Natural killer cell (primary cell): ENCODE measurements around the gene PRDM10. TPM values are rescaled to one million over a fixed set of nuclear protein-coding genes. Genes with fewer than 3 reads are reported as not detected.
"Not testable (repeated sequence)": the region's sequence is repeated elsewhere in the genome, so short reads cannot be mapped to it uniquely, and the experiment has no call there.

ENCODE experiments used
- ATAC-seq, 3 donors: fragments of 150-1000 bp in 2 of 3; fragments of 200-7000 bp in 1 of 3; cut with Tn5 transposase; 1 replicate in 1 of 3; 2 replicates in 2 of 3; pipeline ENCODE4 v1.10.0; 2021; ENCODE audit warnings: mild to moderate bottlenecking in 2 of 3, moderate library complexity in 2 of 3
- DNase-seq, 2 donors: peaks; one replicate each; pipeline versions ENCODE4 v3.0.0 to v3.0.0-alpha.2; 2013 to 2021; ENCODE audit warnings: mixed read lengths in 1 of 2
- H3K27ac ChIP-seq: one replicate; pipeline ENCODE4 v1.5.1; 2013; ENCODE audit warnings: mild to moderate bottlenecking, low read length
- H3K27me3 ChIP-seq: one replicate; pipeline ENCODE4 v1.6.1; 2013; ENCODE audit warnings: low read length; ENCODE audit not compliant: control insufficient read depth, insufficient read depth
- H3K36me3 ChIP-seq: one replicate; pipeline ENCODE4 v1.6.1; 2013; ENCODE audit warnings: low read length; ENCODE audit not compliant: control insufficient read depth, insufficient read depth
- H3K4me1 ChIP-seq: one replicate; pipeline ENCODE4 v1.6.1; 2013; ENCODE audit warnings: low read length; ENCODE audit not compliant: control insufficient read depth, insufficient read depth
- H3K4me3 ChIP-seq: one replicate; pipeline ENCODE4 v1.5.1; 2013; ENCODE audit warnings: low read length
- H3K9me3 ChIP-seq: one replicate; pipeline ENCODE4 v1.6.1; 2013; ENCODE audit warnings: low read length; ENCODE audit not compliant: control insufficient read depth, insufficient read depth
- H3K27ac Mint-ChIP-seq, 2 donors: one replicate each; pipeline ENCODE4 v1.8.0; 2022; ENCODE audit warnings: mild to moderate bottlenecking in 2 of 2, mixed read lengths in 2 of 2, moderate library complexity in 1 of 2
- H3K27me3 Mint-ChIP-seq, 2 donors: one replicate each; pipeline ENCODE4 v1.8.0; 2022; ENCODE audit warnings: low read depth in 2 of 2, mixed read lengths in 2 of 2
- H3K36me3 Mint-ChIP-seq: one replicate; pipeline ENCODE4 v1.8.0; 2022; ENCODE audit warnings: mixed read lengths
- H3K4me1 Mint-ChIP-seq, 2 donors: one replicate each; pipeline ENCODE4 v1.8.0; 2022; ENCODE audit warnings: mixed read lengths in 2 of 2
- H3K4me3 Mint-ChIP-seq: one replicate; pipeline ENCODE4 v1.8.0; 2022; ENCODE audit warnings: mild to moderate bottlenecking, moderate library complexity, mixed read lengths
- H3K9me3 Mint-ChIP-seq, 2 donors: one replicate each; pipeline ENCODE4 v1.8.0; 2022; ENCODE audit warnings: mixed read lengths in 2 of 2
- WGBS: methylation state at CpG from one replicate; pipeline ENCODE4 v1.1.7; 2013; ENCODE audit warnings: missing lambda C conversion rate; ENCODE audit not compliant: insufficient coverage; 5-methylcytosine and 5-hydroxymethylcytosine counted together
- intact Hi-C: fragments of 100-400 bp; cut with micrococcal nuclease; formaldehyde crosslinking; loops from one replicate; pipeline ENCODE4 v1.14.2; 2022
- total RNA-seq, 4 donors: library from RNA; stranded (reverse); fragments of 120-200 nt in 1 of 4; gene quantifications; one replicate each; pipeline versions ENCODE4 v1.2.3 to v1.2.4, GENCODE V29; 2013 to 2022
- TF ChIP-seq, protein P1 (sequence below): fragments of 200-600 bp; IDR thresholded peaks from one replicate; pipeline ENCODE4 v1.8.0; 2022; ENCODE audit warnings: antibody characterized with exemption

Gene PRDM10
- total RNA-seq, 3 donors from 2014 or later (not counting 1 experiment from before 2014, with no cell fraction given) = 10.3 to 13.1 (median 12.5) TPM

DNA sequence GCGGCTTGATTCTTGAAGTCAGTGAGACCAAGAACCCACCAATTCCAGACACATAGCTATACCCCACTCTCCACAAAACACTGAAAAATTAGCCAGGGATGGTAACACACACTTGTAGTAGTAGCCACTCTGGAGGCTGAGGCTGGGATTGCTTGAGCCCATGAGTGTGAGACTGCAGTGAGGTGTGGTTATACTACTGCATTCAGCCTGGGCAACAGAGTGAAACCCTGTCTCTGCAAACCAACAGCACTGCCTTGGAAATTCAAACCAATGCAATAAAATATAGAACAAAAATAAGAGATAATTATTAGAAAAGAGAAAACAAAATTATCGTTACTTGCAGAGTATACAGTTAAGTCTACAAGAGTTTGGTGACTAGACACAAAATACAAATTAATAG, 20.2 kb upstream of the PRDM10 start:
- no peaks in the 10 kb centered on the region for H3K27me3 ChIP-seq
- no peaks in the 10 kb centered on the region for H3K36me3 ChIP-seq
- ATAC-seq (no peak), DNase-seq (no peak)
- Mint-ChIP-seq H3K36me3 (no peaks in the 10 kb centered on the region), H3K9me3 (no peaks in the 10 kb centered on the region), H3K27me3 (peaks cover 3 to 14% of the 10 kb centered on the region in 2 donors), H3K27ac (no peak overlapping the region), H3K4me3 (no peak overlapping the region), H3K4me1 (no peaks in the 10 kb centered on the region)
- H3K27ac ChIP-seq = no peak overlapping the region
- intact Hi-C loops = no loop called here
- H3K4me3 ChIP-seq = no peak overlapping the region
- no CpG with 5 or more reads among the region's 2 CpGs for WGBS
- H3K4me1 ChIP-seq = no peaks in the 10 kb centered on the region
- H3K9me3 ChIP-seq = no peaks in the 10 kb centered on the region
- TF ChIP-seq, protein P1, sequence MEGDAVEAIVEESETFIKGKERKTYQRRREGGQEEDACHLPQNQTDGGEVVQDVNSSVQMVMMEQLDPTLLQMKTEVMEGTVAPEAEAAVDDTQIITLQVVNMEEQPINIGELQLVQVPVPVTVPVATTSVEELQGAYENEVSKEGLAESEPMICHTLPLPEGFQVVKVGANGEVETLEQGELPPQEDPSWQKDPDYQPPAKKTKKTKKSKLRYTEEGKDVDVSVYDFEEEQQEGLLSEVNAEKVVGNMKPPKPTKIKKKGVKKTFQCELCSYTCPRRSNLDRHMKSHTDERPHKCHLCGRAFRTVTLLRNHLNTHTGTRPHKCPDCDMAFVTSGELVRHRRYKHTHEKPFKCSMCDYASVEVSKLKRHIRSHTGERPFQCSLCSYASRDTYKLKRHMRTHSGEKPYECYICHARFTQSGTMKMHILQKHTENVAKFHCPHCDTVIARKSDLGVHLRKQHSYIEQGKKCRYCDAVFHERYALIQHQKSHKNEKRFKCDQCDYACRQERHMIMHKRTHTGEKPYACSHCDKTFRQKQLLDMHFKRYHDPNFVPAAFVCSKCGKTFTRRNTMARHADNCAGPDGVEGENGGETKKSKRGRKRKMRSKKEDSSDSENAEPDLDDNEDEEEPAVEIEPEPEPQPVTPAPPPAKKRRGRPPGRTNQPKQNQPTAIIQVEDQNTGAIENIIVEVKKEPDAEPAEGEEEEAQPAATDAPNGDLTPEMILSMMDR = no peak

DNA sequence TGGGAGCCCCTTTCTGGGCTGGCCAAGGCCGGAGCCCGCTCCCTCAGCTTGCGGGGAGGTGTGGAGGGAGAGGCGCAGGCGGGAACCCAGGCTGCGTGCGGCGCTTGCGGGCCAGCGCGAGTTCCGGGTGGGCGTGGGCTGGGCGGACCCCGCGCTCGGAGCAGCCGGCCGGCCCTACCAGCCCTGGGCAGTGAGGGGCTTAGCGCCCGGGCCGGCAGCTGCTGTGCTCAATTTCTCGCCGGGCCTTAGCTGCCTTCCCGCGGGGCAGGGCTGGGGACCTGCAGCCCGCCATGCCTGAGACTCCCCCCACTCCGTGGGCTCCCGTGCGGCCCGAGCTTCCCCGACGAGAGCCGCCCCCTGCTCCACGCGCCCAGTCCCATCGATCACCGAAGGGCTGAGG, 19.0 kb upstream of the PRDM10 start:
- intact Hi-C loops, H3K36me3 ChIP-seq, H3K27ac Mint-ChIP-seq, H3K4me3 ChIP-seq, H3K4me3 Mint-ChIP-seq, H3K27ac ChIP-seq, H3K36me3 Mint-ChIP-seq, H3K9me3 ChIP-seq, H3K9me3 Mint-ChIP-seq, ATAC-seq, DNase-seq, H3K4me1 Mint-ChIP-seq, H3K27me3 ChIP-seq, H3K4me1 ChIP-seq: not testable (repeated sequence)
- 97% methylated on average over 38 of the region's 38 CpGs for WGBS
- H3K27me3 Mint-ChIP-seq = peaks cover 3 to 14% of the 10 kb centered on the region in 2 donors

DNA sequence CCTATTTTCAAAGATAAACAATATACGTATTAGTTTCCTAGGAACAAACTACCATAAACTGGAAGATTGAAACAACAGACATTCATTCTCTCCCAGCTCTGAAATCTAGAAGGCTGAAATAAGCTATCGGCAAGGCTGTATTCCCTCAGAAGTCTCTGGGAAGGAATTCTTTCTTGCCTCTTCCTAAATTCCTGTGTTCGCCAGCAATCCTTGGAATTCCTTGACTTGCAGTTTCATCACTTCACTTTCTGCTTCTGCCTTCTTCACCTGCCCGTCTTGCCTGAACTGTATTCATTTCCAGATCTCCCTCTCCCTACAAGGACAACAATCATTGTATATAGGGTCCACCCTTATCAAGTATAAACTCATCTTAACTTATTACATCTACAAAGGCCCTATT, 17.7 kb upstream of the PRDM10 start:
- intact Hi-C loops = no loop called here

DNA sequence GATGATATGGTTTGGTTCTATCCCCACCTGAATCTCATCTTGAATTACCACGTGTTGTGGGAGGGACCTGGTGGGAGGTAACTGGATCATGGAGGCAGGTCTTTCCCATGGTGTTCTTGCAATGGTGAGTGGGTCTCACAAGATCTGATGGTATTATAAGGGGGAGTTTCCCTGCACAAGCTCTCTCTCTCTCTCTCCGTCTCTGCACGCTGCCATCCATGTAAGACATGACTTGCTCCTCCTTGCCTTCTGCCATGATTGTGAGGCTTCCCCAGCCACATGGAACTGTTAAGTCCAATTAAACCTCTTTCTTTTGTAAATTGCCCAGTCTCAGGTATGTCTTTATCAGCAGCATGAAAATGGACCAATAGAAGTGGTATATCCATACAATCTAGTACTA, 13.2 kb upstream of the PRDM10 start:
- H3K4me3 Mint-ChIP-seq, H3K27ac ChIP-seq, DNase-seq, H3K9me3 Mint-ChIP-seq, H3K27ac Mint-ChIP-seq, ATAC-seq, intact Hi-C loops, H3K27me3 Mint-ChIP-seq, H3K4me1 Mint-ChIP-seq, H3K4me3 ChIP-seq, H3K36me3 Mint-ChIP-seq, H3K9me3 ChIP-seq, H3K27me3 ChIP-seq, H3K36me3 ChIP-seq, H3K4me1 ChIP-seq: not testable (repeated sequence)
- 100% methylated on average over 2 of the region's 3 CpGs for WGBS

More for the DNA sequence above, 17.7 kb upstream of the PRDM10 start:
- Histone ChIP-seq H3K27me3 (no peaks in the 10 kb centered on the region), H3K9me3 (no peaks in the 10 kb centered on the region), H3K4me3 (no peak overlapping the region), H3K36me3 (no peaks in the 10 kb centered on the region), H3K4me1 (no peaks in the 10 kb centered on the region), H3K27ac (no peak overlapping the region)
- Mint-ChIP-seq H3K36me3 (no peaks in the 10 kb centered on the region), H3K4me3 (no peak overlapping the region), H3K4me1 (no peaks in the 10 kb centered on the region), H3K9me3 (no peaks in the 10 kb centered on the region), H3K27me3 (peaks cover 5 to 14% of the 10 kb centered on the region in 2 donors), H3K27ac (no peak overlapping the region)
- TF ChIP-seq, protein P1 = no peak
- no peak for ATAC-seq
- WGBS = 96% methylated on average over 4 of the region's 4 CpGs
- no peak for DNase-seq

DNA sequence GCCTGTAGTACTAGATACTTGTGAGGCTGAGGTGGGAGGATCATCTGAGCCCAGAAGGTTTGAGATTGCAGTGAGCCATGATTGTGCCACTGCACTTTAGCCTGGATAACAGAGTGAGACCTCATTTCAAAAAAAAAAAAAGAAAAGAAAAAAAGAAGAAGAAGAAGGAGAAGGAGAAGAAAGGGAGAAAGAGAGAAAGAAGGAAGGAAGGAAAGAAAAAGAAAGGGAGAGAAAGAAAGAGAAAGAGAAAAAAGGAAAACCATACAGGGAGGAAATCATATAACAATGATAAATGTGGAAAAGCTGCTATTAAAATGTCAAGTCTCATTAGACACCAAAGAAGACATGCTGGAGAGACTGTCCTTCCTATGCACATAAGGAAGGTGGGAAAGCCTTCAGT, 5.7 kb upstream of the PRDM10 start:
- H3K27me3 Mint-ChIP-seq = peaks cover 0 to 4% of the 10 kb centered on the region in 2 donors
- H3K9me3 ChIP-seq = no peaks in the 10 kb centered on the region
- intact Hi-C loops = loop anchor here (10.0 kb wide), 1 partner anchor 906 kb away; the partner anchor contains the start of gene SNX19

More for the DNA sequence above, 5.7 kb upstream of the PRDM10 start:
- Mint-ChIP-seq H3K27ac (no peak overlapping the region), H3K9me3 (no peaks in the 10 kb centered on the region), H3K4me3 (no peak overlapping the region), H3K4me1 (peaks cover 6 to 7% of the 10 kb centered on the region in 2 donors), H3K36me3 (no peaks in the 10 kb centered on the region)
- TF ChIP-seq, protein P1 = no peak
- DNase-seq = no peak
- H3K27ac ChIP-seq = no peak overlapping the region
- H3K4me1 ChIP-seq = peaks cover 13% of the 10 kb centered on the region
- H3K36me3 ChIP-seq = no peaks in the 10 kb centered on the region
- H3K4me3 ChIP-seq = no peak overlapping the region
- no peaks in the 10 kb centered on the region for H3K27me3 ChIP-seq
- no peak for ATAC-seq
